Renal cortical epithelial cell (primary cell): ENCODE results near the gene RCBTB1. TPM values are rescaled to one million over a fixed set of nuclear protein-coding genes. Genes with fewer than 3 reads are reported as not detected.
"Not testable (repeated sequence)": the region's sequence is repeated elsewhere in the genome, so short reads cannot be mapped to it uniquely, and the experiment has no call there.

Source experiments
- DNase-seq: peaks from one replicate; pipeline ENCODE4 v3.0.0-alpha.2; 2011; ENCODE audit warnings: low read depth
- total RNA-seq: library from RNA; depleted of rRNA; stranded (reverse); fragments of >200 nt; gene quantifications from 2 replicates; pipeline ENCODE4 v1.2.3, GENCODE V29; 2014

Gene RCBTB1
- 17.2 and 21.1 TPM in 2 replicates for total RNA-seq

DNA sequence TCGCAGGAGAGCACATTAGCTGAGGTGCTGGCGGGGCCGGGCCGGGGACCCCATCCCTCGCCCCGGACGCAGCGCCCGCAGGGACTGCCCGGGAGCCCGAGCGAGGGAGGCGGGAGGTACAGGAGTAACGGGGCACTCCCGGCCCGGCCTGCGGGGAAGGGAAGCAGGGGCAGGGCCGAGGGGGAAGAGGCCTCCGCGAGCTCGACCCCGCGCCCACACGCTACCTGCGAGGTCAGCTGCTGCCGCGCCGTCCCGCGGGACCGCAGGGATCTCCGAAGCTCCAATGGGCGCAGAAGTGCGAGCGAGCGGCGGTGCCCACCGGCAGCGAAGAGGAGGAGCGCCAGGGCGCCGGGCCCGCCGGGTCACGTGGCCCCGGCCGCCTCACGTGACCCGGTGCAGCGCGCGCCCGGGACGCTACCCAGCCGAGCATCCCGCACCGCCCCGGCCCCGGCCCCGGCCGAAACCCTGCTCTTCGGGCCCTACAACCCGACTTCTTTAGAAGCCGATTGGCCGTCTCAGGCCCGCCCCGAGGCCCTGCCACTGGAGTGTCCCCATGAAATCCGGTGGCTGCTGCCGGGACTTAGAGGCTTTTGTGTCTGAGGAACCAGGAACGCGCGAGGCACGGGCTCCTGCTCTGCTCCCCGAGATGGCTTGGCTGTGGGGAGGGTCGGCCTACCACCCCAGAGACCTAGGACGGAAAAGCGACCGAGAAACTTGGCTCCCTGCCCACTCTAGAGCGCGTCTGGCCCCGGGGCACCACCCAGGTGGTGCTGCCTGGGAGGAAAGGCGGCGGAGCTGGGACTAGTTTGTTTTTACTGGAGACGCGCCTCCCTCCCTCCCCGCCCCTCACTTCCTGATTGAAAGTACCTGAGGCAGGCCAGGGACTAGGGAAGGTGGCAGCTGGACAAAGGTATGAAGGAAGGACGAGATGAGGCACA is at the start of gene RCBTB1:
Gene RCBTB1, minus strand, starts transcription at position 339 of the 938 bp plus-strand sequence. CDS start 18,279 bp downstream, outside the sequence.
- peak; percentile 25 for DNase-seq

DNA sequence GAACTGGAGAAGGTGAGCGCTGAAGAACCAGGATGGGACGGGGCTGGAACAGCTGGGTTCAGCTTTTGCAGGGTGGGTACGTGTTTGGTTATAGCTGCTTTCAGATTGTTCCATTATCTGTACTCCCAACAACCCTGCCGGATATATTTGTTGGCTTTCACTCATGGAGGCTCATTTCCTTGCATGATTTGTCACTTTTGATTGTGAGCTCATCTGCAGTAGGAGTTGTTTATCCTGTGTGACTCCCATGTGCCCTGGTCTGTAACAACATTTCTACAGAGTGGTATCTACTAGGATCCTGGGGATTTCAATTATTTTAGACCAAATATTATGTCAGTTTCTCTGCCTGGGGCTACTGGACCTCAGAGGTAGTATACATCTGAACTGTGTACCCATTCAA is 48.4 kb upstream of the RCBTB1 start:
- no peak for DNase-seq

DNA sequence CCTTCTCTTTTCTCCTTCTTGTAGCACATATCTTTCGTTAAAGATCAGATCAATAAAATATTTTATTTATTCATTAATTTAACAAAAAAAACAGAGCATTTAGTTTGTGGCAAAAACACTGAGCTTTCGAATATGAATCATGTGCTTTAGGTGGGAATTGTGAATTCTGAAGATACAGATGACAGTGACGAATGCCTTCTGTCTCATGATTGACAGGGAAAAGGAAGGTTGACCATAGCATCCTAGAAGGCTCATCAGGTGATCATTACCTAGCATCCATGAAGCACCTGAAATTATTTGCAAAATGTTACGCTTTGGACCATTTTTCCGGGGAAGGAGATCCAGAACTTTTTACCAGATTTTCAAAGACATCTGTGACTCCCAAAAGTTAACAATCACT is 46.8 kb upstream of the RCBTB1 start:
- DNase-seq, result no peak

DNA sequence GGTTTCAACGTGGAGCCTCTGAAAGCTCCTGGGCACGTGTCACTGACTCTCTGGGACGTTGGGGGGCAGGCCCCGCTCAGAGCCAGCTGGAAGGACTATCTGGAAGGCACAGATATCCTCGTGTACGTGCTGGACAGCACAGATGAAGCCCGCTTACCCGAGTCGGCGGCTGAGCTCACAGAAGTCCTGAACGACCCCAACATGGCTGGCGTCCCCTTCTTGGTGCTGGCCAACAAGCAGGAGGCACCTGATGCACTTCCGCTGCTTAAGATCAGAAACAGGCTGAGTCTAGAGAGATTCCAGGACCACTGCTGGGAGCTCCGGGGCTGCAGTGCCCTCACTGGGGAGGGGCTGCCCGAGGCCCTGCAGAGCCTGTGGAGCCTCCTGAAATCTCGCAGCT is 45.2 kb upstream of the RCBTB1 start:
- DNase-seq, result no peak

DNA sequence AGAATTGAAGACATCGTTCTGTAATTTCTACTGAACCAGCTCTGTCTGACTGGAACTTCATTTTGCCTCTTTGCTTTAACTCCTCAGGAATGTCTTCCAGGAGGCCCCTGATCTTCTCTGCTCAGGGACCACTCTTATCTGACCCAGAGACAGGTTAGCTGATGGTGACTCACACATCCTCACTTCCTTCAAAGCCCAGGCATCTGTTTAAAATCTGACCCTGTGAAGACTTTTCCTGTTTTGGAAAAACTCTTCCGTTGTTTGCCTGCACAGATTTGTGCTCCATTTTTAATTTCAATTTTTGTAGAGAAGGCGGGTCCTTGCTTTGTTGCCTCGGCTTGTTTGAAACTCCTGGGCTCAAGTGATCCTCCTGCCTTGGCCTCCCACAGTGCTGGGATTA is 44.6 kb upstream of the RCBTB1 start:
- no peak for DNase-seq

DNA sequence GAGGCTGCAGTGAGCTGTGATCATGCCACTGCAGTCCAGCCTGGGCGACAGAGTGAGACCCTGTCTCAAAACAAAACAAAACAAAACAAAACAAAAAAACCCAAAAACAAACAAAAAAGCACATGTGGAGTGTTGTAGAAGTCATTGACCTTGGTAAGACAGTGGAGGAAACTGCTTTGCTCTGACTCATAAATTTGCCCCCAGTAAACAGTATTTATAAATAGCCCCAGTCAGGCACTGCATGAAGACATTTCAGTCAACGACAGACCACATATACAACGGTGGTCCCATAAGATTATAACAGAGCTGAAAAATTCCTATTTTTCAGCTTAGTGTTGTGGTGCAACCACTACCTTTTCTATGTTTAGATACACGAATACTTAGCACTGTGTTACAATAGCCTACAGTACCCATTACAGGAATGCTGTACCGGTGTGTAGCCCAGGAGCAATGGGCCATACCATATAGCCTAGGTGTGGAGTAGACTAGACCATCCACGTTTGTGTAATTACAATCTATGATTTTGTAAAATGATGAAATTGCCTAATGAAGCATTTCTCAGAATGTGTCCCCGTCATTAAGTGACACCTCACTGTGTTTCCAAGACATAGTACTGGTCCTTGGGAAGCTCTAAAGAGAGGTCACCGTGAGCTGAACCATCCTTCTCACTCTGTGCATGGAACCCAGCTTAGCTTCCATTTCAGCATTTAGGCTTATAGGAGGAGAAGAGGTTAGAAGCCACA is 44.0 kb upstream of the RCBTB1 start:
- DNase-seq, result no peak

DNA sequence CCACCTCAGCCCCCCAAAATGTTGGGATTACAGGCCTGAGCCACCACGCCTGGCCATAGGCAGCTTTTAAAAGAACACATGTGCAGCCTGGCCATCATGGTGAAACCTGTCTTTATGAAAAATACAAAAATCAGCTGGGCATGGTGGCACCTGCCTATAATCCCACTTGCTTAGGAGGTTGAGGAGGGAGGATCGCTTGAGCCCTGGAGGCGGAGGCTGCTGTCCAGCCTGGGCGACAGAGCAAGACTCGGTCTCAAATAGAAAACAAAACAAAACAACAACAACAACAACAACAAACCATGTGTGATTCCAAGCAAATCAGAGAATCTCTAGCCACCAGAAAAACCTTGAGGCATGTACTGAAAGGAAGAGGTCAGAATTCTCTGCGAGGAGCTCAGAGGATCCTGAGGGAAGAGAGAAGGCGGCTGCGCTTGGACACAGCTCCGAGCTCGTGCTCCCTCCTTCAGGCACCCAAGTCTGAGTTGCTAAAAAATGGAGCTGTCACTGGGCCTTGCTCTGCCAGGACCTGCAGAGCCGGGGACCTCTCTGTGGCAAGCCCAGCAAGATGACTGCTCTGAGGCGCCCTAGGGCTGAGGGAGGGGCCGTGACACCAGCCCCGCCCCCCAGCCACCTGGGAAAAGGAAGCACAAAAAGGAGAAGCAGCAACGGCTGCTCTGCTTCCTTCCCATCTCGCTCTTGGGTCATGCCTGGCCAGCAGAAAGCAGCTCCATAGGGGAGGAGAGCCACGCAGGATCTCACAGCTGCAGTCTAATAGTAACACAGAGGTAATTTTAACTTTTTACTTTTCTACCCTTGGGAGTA is 42.7 kb upstream of the RCBTB1 start, which contains the start of gene ARL11:
Gene ARL11, plus strand, starts transcription at position 677 of the 822 bp plus-strand sequence. CDS start 1,941 bp downstream, outside the sequence.
- no peak for DNase-seq

DNA sequence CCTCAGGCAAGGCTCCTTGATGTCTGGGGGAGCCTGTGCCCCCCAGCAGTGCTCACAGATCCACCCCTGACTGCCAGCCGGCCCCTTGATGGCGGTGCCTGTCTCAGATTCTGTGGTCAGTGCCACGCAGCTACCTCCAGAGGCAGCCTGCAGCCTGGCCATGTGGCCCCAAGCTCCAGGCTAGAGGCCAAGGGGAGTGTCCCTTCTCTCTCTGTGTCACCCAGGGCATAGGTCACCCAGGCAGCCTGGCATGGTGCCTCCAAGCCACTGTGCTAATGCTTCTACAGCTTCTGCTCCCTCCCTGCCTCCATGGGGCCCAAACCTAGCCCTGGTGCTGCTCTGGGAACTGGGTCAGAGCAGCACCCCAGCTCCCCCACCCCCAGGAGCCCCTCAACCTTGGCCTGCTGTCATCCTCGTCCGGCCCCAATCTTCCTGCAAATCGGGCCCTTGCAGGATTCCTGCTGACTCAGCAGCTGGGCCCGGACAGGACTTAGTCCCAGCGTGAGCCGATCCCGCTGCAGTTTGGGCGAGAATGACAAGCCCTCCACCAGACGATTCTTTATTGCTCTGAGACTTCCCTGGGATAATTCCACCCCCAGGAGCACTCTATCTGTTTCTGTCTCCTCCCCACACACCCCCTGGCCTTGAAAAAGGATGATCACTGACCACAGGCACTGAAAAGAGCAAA is 40.2 kb upstream of the RCBTB1 start:
- no peak for DNase-seq

DNA sequence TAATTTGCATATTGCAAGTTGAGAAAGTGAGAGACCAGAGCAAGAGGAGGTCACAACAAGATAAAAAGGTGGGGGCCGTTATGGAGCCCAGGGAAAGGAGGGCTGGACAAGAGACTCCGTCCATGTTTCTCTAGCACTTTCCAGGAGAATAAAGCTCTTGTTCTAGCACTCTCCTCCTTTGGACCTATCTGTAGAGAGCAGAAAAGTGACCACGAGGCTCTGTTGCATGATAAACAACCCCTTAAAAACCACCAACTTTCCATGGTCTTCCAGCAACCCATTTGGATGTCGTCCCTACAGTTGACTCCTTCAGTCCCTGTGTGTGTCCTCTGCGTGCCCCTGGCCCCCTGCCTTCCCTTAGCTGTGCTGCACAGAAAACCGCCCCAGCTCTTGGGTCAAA is 38.9 kb upstream of the RCBTB1 start:
- DNase-seq, result no peak

DNA sequence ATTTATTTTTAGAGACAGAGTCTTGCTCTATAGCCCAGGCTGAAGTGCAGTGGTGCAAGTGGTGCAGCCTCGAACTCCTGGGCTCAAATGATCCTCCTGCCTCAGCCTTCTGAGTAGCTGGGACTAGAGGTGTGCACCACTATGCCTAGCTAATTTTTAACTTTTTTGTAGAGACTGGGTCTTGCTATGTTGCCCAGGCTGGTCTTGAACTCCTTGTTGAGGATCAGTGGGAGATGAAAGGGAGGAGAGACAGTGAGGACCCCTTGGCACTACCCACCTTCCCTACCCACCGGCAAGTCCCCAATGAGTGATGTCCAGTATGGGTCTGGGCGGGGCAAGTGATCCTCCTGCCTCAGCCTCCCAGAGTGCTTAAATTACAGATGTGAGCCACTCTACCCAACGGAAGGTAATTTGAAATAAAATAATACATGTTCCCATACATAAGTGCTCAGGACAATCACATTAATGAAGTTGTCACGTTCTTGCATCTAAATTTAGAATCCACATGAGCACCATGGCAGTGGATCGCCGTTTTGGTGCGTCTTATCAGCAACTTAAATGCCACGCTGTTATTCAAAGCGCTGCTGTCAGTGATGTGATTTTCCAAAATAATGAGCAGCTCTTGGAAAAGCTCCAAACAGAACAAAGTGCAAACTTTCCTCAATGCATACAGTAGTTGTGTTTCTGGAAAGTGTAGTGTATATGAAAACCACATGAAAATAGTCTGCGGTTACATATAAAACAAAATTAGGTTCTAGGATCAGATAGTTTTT is 37.0 kb upstream of the RCBTB1 start:
- no peak for DNase-seq

DNA sequence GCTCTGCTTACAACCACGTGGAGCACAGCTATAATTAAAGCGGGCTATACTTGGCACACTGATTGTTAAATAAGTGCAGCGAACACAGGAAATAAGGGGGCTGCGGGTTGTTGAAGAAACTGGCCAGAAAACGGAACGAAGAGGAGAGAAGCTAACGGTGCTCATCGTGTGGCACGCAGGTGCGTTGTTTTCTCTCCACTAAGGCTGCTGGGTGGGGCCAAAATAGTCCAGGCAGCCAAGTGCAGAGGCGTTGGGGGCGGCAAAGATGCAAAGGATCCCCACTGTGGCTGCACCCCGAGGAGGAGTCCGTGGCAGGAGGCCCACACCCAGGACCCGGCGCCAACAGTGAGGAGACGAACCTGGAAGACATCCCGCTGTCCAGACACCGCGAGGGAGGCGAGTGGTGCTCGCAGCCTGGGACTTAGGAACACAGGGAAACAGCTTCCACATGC is 34.8 kb upstream of the RCBTB1 start:
- DNase-seq, result no peak

DNA sequence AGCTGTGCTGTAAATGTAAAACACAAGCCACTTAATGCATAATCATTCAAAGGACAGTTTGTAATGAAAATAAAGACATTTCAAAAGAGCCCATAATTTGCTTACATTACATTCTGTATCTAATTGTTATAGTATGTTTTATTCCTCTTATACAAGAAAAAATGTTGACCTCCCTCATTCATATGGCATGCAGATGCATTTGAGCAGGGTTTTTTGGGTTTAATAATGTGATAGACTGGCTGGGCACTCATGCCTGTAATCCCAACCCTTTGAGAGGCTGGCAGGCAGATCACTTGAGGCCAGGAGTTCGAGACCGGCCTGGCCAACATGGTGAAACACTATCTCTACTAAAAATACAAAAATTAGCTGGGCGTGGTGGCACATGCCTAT is 31.3 kb upstream of the RCBTB1 start:
- no peak for DNase-seq

DNA sequence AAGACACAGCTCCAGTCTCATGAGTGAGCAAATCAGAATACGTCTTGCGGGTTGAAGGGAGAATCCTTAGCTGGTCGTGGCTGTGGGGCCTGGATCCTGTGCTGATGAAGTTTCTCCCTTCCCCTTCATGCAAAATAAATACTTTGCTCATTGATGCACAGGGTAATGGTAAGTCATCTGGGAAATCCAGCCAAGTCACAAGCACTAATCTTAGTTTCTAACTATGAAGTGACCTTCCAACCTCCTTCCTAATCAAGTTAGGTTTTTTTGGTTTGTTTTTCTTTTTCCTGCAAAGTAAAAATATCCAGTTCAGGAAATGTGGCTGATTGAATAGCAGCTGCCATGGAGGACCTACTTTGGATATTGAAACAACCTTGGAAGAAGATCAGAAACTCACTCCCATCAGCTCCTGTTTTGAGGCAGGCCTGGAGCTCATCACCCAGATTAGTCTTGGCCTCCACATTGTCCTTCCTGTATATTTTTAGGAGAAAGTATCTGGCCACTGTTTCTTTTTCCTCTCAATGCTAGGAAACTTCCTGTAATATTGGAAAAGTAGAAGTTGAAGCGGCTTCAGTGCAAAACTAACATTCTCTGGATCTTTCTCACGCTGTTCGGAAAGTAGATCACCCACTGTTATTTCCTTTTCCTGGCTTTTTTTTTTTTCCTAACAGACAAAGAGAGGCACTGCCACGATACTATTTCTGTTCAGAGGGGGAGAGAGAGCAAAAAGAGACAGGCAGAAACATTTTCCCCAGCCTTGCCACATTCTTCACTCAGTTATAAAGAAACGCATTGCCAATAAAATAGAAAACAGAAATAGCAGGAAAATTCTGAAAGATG is 30.7 kb upstream of the RCBTB1 start:
- DNase-seq, result no peak

DNA sequence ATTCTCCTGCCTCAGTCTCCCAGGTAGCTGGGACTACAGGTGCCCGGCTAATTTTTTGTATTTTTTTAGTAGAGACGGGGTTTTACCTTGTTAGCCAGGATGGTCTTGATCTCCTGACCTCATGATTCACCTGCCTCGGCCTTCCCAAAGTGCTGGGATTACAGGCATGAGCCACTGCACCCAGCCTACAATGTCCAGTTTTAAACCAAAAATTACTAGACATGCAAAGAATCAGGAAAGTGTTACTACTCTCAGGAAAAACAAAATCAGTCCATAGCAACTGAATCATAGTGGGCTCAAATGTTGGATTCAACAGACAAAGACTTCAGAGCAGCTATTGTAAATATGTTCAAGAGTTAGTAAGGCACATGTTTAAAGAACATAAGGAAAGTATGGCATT is 26.7 kb upstream of the RCBTB1 start:
- not testable (repeated sequence) for DNase-seq

DNA sequence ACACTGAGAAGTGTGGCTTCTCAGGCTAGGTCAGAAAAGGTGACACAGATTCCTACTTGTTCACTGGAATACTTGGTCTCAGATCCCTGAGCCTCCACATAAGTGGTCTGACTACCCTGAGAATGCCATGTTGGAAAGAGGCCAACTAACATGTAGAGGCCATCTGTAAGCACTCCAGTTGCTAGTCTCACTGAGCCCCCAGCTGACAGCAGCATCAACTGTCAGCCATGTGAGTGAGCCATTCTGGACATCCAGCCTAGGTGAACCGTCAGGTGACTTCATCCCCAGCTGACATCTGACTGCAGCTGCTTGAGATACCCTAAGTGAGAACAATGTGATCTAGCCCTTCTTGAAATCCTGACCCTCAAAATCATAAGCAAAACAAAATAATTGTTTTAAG is 24.8 kb upstream of the RCBTB1 start:
- DNase-seq, result no peak

DNA sequence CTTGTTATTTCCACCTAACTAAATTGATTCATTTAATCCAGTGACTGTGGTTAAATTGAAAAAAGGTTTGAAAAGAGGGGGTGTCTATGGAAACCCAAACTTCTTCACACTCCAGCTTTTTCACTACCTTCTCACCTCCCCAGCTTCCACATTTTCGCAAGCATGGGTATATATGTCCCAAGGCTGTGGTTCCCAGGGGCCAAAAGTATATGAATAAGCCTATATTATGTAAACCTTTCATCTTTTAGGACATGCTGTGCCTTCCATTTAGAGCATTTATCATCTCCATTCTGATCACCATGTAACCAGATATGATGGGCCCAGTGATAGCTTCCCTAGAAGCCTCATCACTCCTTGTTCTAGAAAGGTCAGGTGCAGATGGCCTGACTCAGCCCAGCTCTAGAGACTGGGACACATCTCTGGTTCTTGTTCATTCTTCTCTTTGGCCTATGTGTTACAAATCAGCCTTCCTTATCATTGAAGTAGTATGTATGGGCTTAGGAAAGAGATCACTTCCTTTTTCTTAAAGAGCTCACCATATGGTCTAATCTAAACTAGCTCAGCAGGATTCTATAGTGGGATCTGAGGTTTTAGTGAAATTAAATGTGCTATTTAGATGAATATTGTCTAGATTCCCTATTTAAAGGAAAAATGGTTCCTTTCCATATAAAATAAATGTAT is 23.4 kb upstream of the RCBTB1 start:
- no peak for DNase-seq

DNA sequence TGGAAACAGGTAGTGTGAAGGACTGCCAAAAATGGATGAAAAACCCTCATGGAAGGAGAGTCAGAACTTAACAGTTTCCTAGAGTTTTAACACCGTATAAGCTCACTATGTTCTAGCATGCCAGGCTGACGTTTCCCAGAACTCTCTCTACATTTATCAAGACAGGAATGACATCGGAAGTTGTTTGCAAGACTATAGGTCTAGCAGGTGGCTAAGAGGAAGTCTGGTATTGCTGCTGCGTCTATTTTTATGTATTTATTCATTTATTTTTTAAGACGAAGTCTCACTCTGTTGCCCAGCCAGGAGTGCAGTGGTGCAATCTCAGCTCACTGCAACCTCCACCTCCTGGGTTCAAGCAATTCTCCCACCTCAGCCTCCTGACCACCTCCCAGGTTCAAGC is 22.4 kb upstream of the RCBTB1 start:
- DNase-seq, result no peak

DNA sequence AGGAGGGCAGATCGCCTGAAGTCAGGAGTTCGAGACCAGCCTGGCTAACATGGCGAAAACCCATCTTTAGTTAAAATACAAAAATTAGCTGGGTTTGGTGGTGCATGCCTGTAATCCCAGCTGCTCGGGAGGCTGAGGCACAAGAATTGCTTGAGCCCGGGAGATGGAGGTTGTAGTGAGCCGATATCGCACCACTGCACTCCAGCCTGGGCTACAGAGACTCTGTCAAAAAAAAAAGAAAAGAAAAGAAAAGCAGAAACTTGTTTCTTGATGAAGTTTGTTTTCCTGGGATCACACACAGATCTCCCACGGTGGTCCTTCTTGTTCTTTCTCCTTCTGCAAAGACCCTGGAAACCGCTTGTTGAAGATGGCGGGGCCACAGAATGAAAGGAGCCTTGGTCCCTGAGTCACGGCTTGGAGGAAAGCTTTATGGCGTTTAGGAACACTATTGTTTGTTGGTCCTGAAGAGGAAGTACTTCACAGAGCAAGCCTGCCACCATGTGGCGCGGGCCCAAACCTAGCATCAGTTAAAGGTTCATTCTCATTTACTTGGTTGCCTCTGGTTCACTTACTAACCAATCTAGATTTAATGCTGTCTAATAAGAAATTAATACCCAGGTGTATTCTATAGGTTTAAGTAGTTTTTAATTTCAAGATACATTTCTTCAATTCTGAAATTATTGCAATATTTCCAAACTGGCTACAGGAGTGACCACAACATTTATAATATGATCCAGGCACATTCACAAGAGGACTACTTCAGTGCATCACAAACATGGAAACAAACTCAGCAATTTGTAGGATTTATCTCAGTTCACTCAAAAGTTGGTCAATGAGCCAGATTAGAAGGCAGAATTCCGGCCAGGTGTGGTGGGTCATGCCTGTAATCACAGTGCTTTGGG is 21.6 kb upstream of the RCBTB1 start:
- peak; percentile 87 for DNase-seq
